Measurements from ENCODE around the gene ADGRL2. TPM values are rescaled to one million over a fixed set of nuclear protein-coding genes. Genes with fewer than 3 reads are reported as not detected.

The ADGRL2 gene
- polyA plus RNA-seq, 1 of the 3 experiments (the other 2 are of a cell fraction): 40.3 TPM

- TF ChIP-seq RCOR1 (IDR thresholded peaks at IDR 0.05; ENCODE audit: low read length) (peak; percentile 68), CTCF (IDR thresholded peaks at IDR 0.05) (no peak), RAD21 (IDR thresholded peaks at IDR 0.05; ENCODE audit: low read length) (peak; percentile 34), GABPA (IDR thresholded peaks at IDR 0.05; ENCODE audit: low read depth) (no peak), REST (IDR thresholded peaks at IDR 0.05; ENCODE audit: low read depth, low read length) (peak; percentile 75), FOXJ3 (CRISPR knock-in tag; IDR thresholded peaks at IDR 0.05) (no peak; the same call in 1 of the 2 replicates), YY1 (IDR thresholded peaks at IDR 0.05; ENCODE audit: low read depth) (peak; percentile 53; the same call in 1 of the 2 replicates), MEF2A (IDR thresholded peaks at IDR 0.05; ENCODE audit: borderline replicate concordance, low read depth) (no peak; the same call in 1 of the 2 replicates)
Observed at GRCh38 chr1:81800695-81801650, at the start of gene ADGRL2 (continued).

GRCh38 chr1:81752840-81753239 lies 47.9 kb upstream of the ADGRL2 start:
- H3K9ac ChIP-seq: no peak overlapping the region

More at GRCh38 chr1:81752840-81753239, 47.9 kb upstream of the ADGRL2 start:
- Histone ChIP-seq H3K4me1 (ENCODE audit: control insufficient read depth in 1 of 2, insufficient read depth in 2 of 2, low read depth in 1 of 2, low read length in 1 of 2) (no peaks in the 10 kb centered on the region), H3F3A (replicated peaks; ENCODE audit: insufficient read depth) (no peaks in the 10 kb centered on the region), H3K27ac (ENCODE audit: low read depth in 2 of 2, low read length in 1 of 2) (no peak overlapping the region), H2AFZ (ENCODE audit: low read depth) (no peak overlapping the region), H3K9me3 (no peaks in the 10 kb centered on the region), H3K36me3 (replicated peaks in 1 of 2; ENCODE audit: control insufficient read depth in 1 of 2, insufficient read depth in 2 of 2, low read length in 1 of 2) (no peaks in the 10 kb centered on the region), H3K4me2 (no peak overlapping the region), H4K20me1 (ENCODE audit: insufficient read depth) (no peaks in the 10 kb centered on the region), H3K79me2 (ENCODE audit: insufficient read depth) (no peaks in the 10 kb centered on the region), H3K4me3 (ENCODE audit: low read depth in 2 of 2, low read length in 1 of 2) (no peak overlapping the region), H3K9me2 (no peaks in the 10 kb centered on the region), H3K27me3 (ENCODE audit: insufficient read depth) (no peaks in the 10 kb centered on the region)
- CTCF ChIA-PET: no interaction called here
- POLR2A ChIA-PET: no interaction called here
- no peak for TF ChIP-seq NRF1 (IDR thresholded peaks at IDR 0.05; ENCODE audit: low read depth, low read length)
- TF ChIP-seq EP300 (IDR thresholded peaks at IDR 0.05; ENCODE audit: borderline replicate concordance in 1 of 2, low read depth in 1 of 2, low read length in 1 of 2): no peak
- TF ChIP-seq YY1 (IDR thresholded peaks at IDR 0.05; ENCODE audit: low read depth): no peak
- no peak for TF ChIP-seq RCOR1 (IDR thresholded peaks at IDR 0.05; ENCODE audit: low read length)
- no peak for TF ChIP-seq GABPA (IDR thresholded peaks at IDR 0.05; ENCODE audit: low read depth)
- TF ChIP-seq SMC3 (IDR thresholded peaks at IDR 0.05; ENCODE audit: low read depth, low read length): no peak
- no peak for TF ChIP-seq MAX (IDR thresholded peaks at IDR 0.05; ENCODE audit: low read depth)
- TF ChIP-seq TAF1 (IDR thresholded peaks at IDR 0.05; ENCODE audit: borderline replicate concordance, low read depth, low read length): no peak
- TF ChIP-seq SIN3A (IDR thresholded peaks at IDR 0.05; ENCODE audit: borderline replicate concordance, low read depth, low read length): no peak
- no peak for TF ChIP-seq CHD2 (IDR thresholded peaks at IDR 0.05; ENCODE audit: low read length, partially characterized antibody)
- no peak for DNase-seq
- 86% methylated on average over 2 of the region's 2 CpGs for WGBS (ENCODE audit: low lambda C conversion rate)

Data from SK-N-SH (cell line).